IMR-90 (cell line): ENCODE data around the gene HOATZ. TPM values are rescaled to one million over a fixed set of nuclear protein-coding genes. Genes with fewer than 3 reads are reported as not detected.

ENCODE experiments used
- ATAC-seq: fragments of 200-7000 bp; cut with Tn5 transposase; 2 replicates; pipeline ENCODE4 v1.9.1; 2020; ENCODE audit warnings: low read depth, mild to moderate bottlenecking, moderate library complexity
- BruUV-seq: library from RNA; stranded (reverse); fragments of 400-500 nt; replicated peaks from 2 replicates; lab custom pipeline; 2021; lab: Mats Ljungman, UMichigan
- CTCF ChIA-PET: fragments of 300-600 bp; formaldehyde crosslinking; extraction: SDS; loops from one replicate; lab custom pipeline; 2021; ENCODE audit warnings: antibody characterized with exemption; lab: Yijun Ruan, JAX
- POLR2A ChIA-PET: fragments of 300-600 bp; sonication (Branson Sonifier 250); formaldehyde crosslinking; loops from one replicate; lab custom pipeline; 2022; ENCODE audit warnings: antibody characterized with exemption; ENCODE audit not compliant: unreplicated experiment; lab: Charles Lee
- DNase-seq: peaks from one replicate; pipeline ENCODE4 v3.0.0; 2013
- H2AFZ ChIP-seq: replicated peaks from 2 replicates; pipeline ENCODE3; 2013; ENCODE audit warnings: low read length, mild to moderate bottlenecking; ENCODE audit not compliant: poor library complexity
- H2AK5ac ChIP-seq: 2 replicates; pipeline ENCODE4 v1.6.1; 2013; ENCODE audit warnings: low read depth, low read length, inconsistent platforms
- H2AK9ac ChIP-seq: replicated peaks from 2 replicates; pipeline ENCODE3; 2013; ENCODE audit warnings: mild to moderate bottlenecking, low read depth, low read length, moderate library complexity; ENCODE audit not compliant: poor library complexity
- H2BK120ac ChIP-seq: 2 replicates; pipeline ENCODE4 v1.6.1; 2013; ENCODE audit warnings: low read depth, low read length, inconsistent platforms
- H2BK15ac ChIP-seq: 3 replicates; pipeline ENCODE4 v1.6.1; 2013; ENCODE audit warnings: low read depth, low read length, inconsistent platforms
- H2BK20ac ChIP-seq: 2 replicates; pipeline ENCODE4 v1.6.1; 2013; ENCODE audit warnings: low read depth, mild to moderate bottlenecking, inconsistent platforms, low read length, moderate library complexity
- H2BK5ac ChIP-seq: 2 replicates; pipeline ENCODE4 v1.6.1; 2013; ENCODE audit warnings: mild to moderate bottlenecking, low read depth, low read length, inconsistent platforms; ENCODE audit not compliant: poor library complexity, severe bottlenecking
- H3K14ac ChIP-seq: replicated peaks from 2 replicates; pipeline ENCODE4 v1.6.1; 2013; ENCODE audit warnings: low read depth, low read length, inconsistent platforms
- H3K18ac ChIP-seq: 2 replicates; pipeline ENCODE4 v1.6.1; 2013; ENCODE audit warnings: low read depth, low read length, control low read depth
- H3K23ac ChIP-seq: 2 replicates; pipeline ENCODE4 v1.6.1; 2013; ENCODE audit warnings: low read depth, low read length, inconsistent platforms
- H3K27ac ChIP-seq: 2 replicates; pipeline ENCODE4 v1.5.1; 2013; ENCODE audit warnings: mild to moderate bottlenecking, control low read depth, low read length; ENCODE audit not compliant: insufficient read depth
- H3K27me3 ChIP-seq: 2 replicates; pipeline ENCODE4 v1.6.1; 2013; ENCODE audit warnings: low read length; ENCODE audit not compliant: control insufficient read depth, insufficient read depth
- H3K36me3 ChIP-seq: 2 replicates; pipeline ENCODE4 v1.6.1; 2013; ENCODE audit warnings: low read length, mixed read lengths; ENCODE audit not compliant: control insufficient read depth, insufficient read depth
- H3K4ac ChIP-seq: 2 replicates; pipeline ENCODE4 v1.6.1; 2013; ENCODE audit warnings: low read depth, low read length, inconsistent platforms
- H3K4me1 ChIP-seq: 2 replicates; pipeline ENCODE4 v1.6.1; 2013; ENCODE audit warnings: low read length, mixed read lengths; ENCODE audit not compliant: control insufficient read depth, insufficient read depth
- H3K4me2 ChIP-seq: 2 replicates; pipeline ENCODE4 v1.6.1; 2013; ENCODE audit warnings: low read depth, mild to moderate bottlenecking, control low read depth, low read length, moderate library complexity
- H3K4me3 ChIP-seq: 2 replicates; pipeline ENCODE4 v1.5.1; 2013; ENCODE audit warnings: low read depth, mild to moderate bottlenecking, control low read depth, low read length, moderate library complexity; ENCODE audit not compliant: insufficient read depth
- H3K56ac ChIP-seq: 2 replicates; pipeline ENCODE4 v1.6.1; 2013; ENCODE audit warnings: low read length, inconsistent platforms; ENCODE audit not compliant: insufficient read depth; ENCODE audit errors: extremely low read depth
- H3K79me1 ChIP-seq, 2 experiments: 2 replicates each; pipeline ENCODE4 v1.6.1; 2013; ENCODE audit warnings: low read length in 2 of 2, inconsistent platforms in 1 of 2, low read depth in 1 of 2
- H3K9ac ChIP-seq: 2 replicates; pipeline ENCODE4 v1.6.1; 2013; ENCODE audit warnings: low read depth, low read length, control low read depth
- H3K9me1 ChIP-seq: 2 replicates; pipeline ENCODE4 v1.6.1; 2013; ENCODE audit warnings: low read length, inconsistent platforms; ENCODE audit not compliant: insufficient read depth
- H3K9me3 ChIP-seq: 2 replicates; pipeline ENCODE4 v1.6.1; 2013; ENCODE audit warnings: low read length; ENCODE audit not compliant: control insufficient read depth, insufficient read depth
- H4K20me1 ChIP-seq: 2 replicates; pipeline ENCODE4 v1.6.1; 2013; ENCODE audit warnings: low read length, inconsistent platforms; ENCODE audit not compliant: insufficient read depth
- H4K5ac ChIP-seq: 2 replicates; pipeline ENCODE4 v1.6.1; 2013; ENCODE audit warnings: mild to moderate bottlenecking, low read depth, low read length, control low read depth
- H4K8ac ChIP-seq, 2 experiments: 2 replicates each; pipeline ENCODE4 v1.6.1; 2013; ENCODE audit warnings: low read depth in 2 of 2, low read length in 2 of 2, control low read depth in 1 of 2, inconsistent platforms in 1 of 2
- H4K91ac ChIP-seq: 2 replicates; pipeline ENCODE4 v1.6.1; 2013; ENCODE audit warnings: low read depth, low read length, inconsistent platforms; ENCODE audit not compliant: insufficient read depth
- BHLHE40 ChIP-seq: fragments of 150-350 bp; IDR thresholded peaks from 2 replicates; pipeline ENCODE4 v1.6.1; 2016; ENCODE audit warnings: mild to moderate bottlenecking, low read depth, low read length
- CEBPB ChIP-seq: IDR thresholded peaks from 2 replicates; pipeline ENCODE4 v1.6.1; 2012; ENCODE audit warnings: low read depth, low read length, improper control_type of control experiment
- ELK1 ChIP-seq: fragments of 150-350 bp; IDR thresholded peaks from 2 replicates; pipeline ENCODE4 v1.6.1; 2016; ENCODE audit warnings: low read depth, mild to moderate bottlenecking, low read length, moderate library complexity, borderline replicate concordance
- FOS ChIP-seq: fragments of 150-350 bp; IDR thresholded peaks from 2 replicates; pipeline ENCODE4 v1.6.1; 2016; ENCODE audit warnings: low read depth, low read length
- MAFK ChIP-seq: IDR thresholded peaks from 2 replicates; pipeline ENCODE4 v1.6.1; 2012; ENCODE audit warnings: low read depth, low read length, improper control_type of control experiment
- MAZ ChIP-seq: IDR thresholded peaks from 2 replicates; pipeline ENCODE4 v1.6.1; 2012; ENCODE audit warnings: low read depth, mild to moderate bottlenecking, low read length, improper control_type of control experiment, moderate library complexity, borderline replicate concordance
- MXI1 ChIP-seq: IDR thresholded peaks from 2 replicates; pipeline ENCODE4 v1.6.1; 2012; ENCODE audit warnings: low read depth, mild to moderate bottlenecking, low read length, moderate library complexity, borderline replicate concordance
- NFE2L2 ChIP-seq: fragments of 150-350 bp; IDR thresholded peaks from 2 replicates; pipeline ENCODE4 v1.6.1; 2016; ENCODE audit warnings: low read depth, mild to moderate bottlenecking, low read length
- POLR2A ChIP-seq: IDR thresholded peaks from 2 replicates; pipeline ENCODE4 v1.6.1; 2012; ENCODE audit warnings: mild to moderate bottlenecking, low read depth, low read length
- RAD21 ChIP-seq: IDR thresholded peaks from 2 replicates; pipeline ENCODE4 v1.6.1; 2012; ENCODE audit warnings: low read length, improper control_type of control experiment
- RCOR1 ChIP-seq: IDR thresholded peaks from 2 replicates; pipeline ENCODE4 v1.6.1; 2012; ENCODE audit warnings: mild to moderate bottlenecking, low read length, improper control_type of control experiment; ENCODE audit not compliant: insufficient replicate concordance
- RFX5 ChIP-seq: IDR thresholded peaks from 2 replicates; pipeline ENCODE4 v1.8.0; 2012; ENCODE audit warnings: low read depth, mild to moderate bottlenecking, low read length, moderate library complexity
- SMC3 ChIP-seq: fragments of 150-350 bp; IDR thresholded peaks from 2 replicates; pipeline ENCODE4 v1.6.1; 2016; ENCODE audit warnings: low read depth, mild to moderate bottlenecking, antibody characterized with exemption, low read length, moderate library complexity
- WGBS, 2 experiments: methylation state at CpG; one replicate each; pipeline versions ENCODE4 v1.1.5 to v1.1.7; 2013; ENCODE audit warnings: missing lambda C conversion rate in 2 of 2; ENCODE audit not compliant: insufficient read length in 1 of 2; ENCODE audit errors: extremely low coverage in 2 of 2; 5-methylcytosine and 5-hydroxymethylcytosine counted together
- dilution Hi-C: fragments of 300-500 bp; cut with HindIII; formaldehyde crosslinking; loops from one replicate; pipeline ENCODE4 v1.14.3; 2018; ENCODE audit warnings: low sequenced_read_pairs; ENCODE audit not compliant: unreplicated experiment
- in situ Hi-C: fragments of 300-500 bp; cut with MboI; formaldehyde crosslinking; loops from 3 replicates; pipeline ENCODE4 v1.14.3; 2019; ENCODE audit warnings: low sequenced_read_pairs, inconsistent platforms, mixed read lengths
- intact Hi-C: fragments of 100-400 bp; cut with micrococcal nuclease; formaldehyde crosslinking; loops from 2 replicates; pipeline ENCODE4 v1.10.0; 2022
- polyA plus RNA-seq, 3 experiments: library from polyadenylated mRNA; depleted of rRNA; stranded (reverse); fragments of >200 nt; gene quantifications; 2 replicates each; pipeline ENCODE4 v1.2.3, GENCODE V29; 2012; ENCODE audit warnings: low replicate concordance in 1 of 3
- total RNA-seq: library from RNA; depleted of rRNA; stranded (reverse); fragments of >200 nt; gene quantifications from 2 replicates; pipeline ENCODE4 v1.2.3, GENCODE V29; 2012
- TF ChIP-seq, protein P1 (sequence below): conservative IDR thresholded peaks from 2 replicates; pipeline ENCODE4 v1.5.1; 2012; ENCODE audit warnings: mild to moderate bottlenecking, low read depth, low read length, improper control_type of control experiment
- TF ChIP-seq, protein P2 (sequence below): fragments of 150-350 bp; IDR thresholded peaks from 2 replicates; pipeline ENCODE4 v1.6.1; 2017; ENCODE audit warnings: mild to moderate bottlenecking, antibody characterized with exemption, low read length, low read depth

The HOATZ gene
- total and polyA plus RNA-seq, 2 of the 4 experiments (the other 2 are of a cell fraction), result not detected

DNA sequence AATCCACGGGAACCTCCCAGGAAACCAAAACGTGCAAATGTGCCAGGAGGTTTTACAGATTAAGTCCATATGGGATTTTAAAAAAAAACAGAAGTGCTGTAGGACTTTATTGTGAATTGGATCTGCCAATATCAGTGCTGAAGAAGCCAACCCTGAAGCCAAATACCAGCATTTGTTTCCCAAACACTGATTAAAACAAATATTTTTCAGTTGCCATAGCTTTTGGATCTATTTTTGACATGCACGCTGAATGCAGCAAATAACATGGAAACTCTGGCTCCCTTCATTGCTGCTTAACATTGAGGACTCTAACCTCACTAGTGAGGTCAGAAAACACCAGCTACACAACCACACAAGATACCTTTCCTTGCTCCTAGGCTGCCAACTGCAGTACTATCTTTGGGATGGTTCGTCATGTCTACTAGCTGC lies 59.3 kb downstream of the HOATZ start:
- intact Hi-C loops, result no loop called here
- H3K27me3 ChIP-seq, result no peaks in the 10 kb centered on the region
- TF ChIP-seq RAD21 (no peak), FOS (no peak), MAZ (no peak), CEBPB (no peak), POLR2A (no peak), ELK1 (no peak), BHLHE40 (no peak), SMC3 (no peak), NFE2L2 (no peak), RFX5 (no peak), MAFK (no peak), MXI1 (no peak), RCOR1 (no peak)
- TF ChIP-seq, protein P1, sequence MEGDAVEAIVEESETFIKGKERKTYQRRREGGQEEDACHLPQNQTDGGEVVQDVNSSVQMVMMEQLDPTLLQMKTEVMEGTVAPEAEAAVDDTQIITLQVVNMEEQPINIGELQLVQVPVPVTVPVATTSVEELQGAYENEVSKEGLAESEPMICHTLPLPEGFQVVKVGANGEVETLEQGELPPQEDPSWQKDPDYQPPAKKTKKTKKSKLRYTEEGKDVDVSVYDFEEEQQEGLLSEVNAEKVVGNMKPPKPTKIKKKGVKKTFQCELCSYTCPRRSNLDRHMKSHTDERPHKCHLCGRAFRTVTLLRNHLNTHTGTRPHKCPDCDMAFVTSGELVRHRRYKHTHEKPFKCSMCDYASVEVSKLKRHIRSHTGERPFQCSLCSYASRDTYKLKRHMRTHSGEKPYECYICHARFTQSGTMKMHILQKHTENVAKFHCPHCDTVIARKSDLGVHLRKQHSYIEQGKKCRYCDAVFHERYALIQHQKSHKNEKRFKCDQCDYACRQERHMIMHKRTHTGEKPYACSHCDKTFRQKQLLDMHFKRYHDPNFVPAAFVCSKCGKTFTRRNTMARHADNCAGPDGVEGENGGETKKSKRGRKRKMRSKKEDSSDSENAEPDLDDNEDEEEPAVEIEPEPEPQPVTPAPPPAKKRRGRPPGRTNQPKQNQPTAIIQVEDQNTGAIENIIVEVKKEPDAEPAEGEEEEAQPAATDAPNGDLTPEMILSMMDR, result no peak
- TF ChIP-seq, protein P2, sequence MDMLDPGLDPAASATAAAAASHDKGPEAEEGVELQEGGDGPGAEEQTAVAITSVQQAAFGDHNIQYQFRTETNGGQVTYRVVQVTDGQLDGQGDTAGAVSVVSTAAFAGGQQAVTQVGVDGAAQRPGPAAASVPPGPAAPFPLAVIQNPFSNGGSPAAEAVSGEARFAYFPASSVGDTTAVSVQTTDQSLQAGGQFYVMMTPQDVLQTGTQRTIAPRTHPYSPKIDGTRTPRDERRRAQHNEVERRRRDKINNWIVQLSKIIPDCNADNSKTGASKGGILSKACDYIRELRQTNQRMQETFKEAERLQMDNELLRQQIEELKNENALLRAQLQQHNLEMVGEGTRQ, result no peak

More for the DNA sequence above, 59.3 kb downstream of the HOATZ start:
- Histone ChIP-seq H2AK5ac (no peak overlapping the region), H2BK5ac (no peak overlapping the region), H3K4ac (0 out of 2 replicates have a peak overlapping the region, but pooled peaks have one; percentile 41), H3K9ac (no peak overlapping the region), H3K79me1 (no peaks in the 10 kb centered on the region), H4K8ac (peak overlapping the region in 1 of 2 experiments; percentile 64; a peak in 2 of 4 replicates), H2BK20ac (peak overlapping the region; percentile 82), H3K36me3 (no peaks in the 10 kb centered on the region), H4K20me1 (no peaks in the 10 kb centered on the region), H3K4me1 (peaks cover 9% of the 10 kb centered on the region), H3K18ac (no peak overlapping the region), H3K4me2 (peak overlapping the region; percentile 7; the same call in 1 of the 2 replicates), H2AK9ac (no peak overlapping the region), H3K56ac (no peak overlapping the region), H4K5ac (no peak overlapping the region), H3K4me3 (no peak overlapping the region), H3K14ac (peak overlapping the region; percentile 29), H2AFZ (no peak overlapping the region), H4K91ac (no peak overlapping the region; the same call in 1 of the 2 replicates), H2BK15ac (0 out of 3 replicates have a peak overlapping the region, but pooled peaks have one; percentile 35), H2BK120ac (no peak overlapping the region; the same call in 1 of the 2 replicates), H3K23ac (peak overlapping the region; percentile 49), H3K9me1 (peaks cover 19% of the 10 kb centered on the region), H3K9me3 (no peaks in the 10 kb centered on the region), H3K27ac (peak overlapping the region; percentile 13; the same call in 1 of the 2 replicates)
- no peak for DNase-seq
- dilution Hi-C loops (no loop called here), in situ Hi-C loops (no loop called here)
- ChIA-PET CTCF (interaction anchor here (0.7 kb wide), 1 partner anchor 31 kb away, joined by 3 read pairs; no protein-coding TSS in a partner anchor), POLR2A (no interaction called here)
- no CpG with 5 or more reads among the region's 4 CpGs for WGBS, 2 experiments
- no peak for ATAC-seq
- no TSS peak for BruUV-seq
